H9 (cell line): ENCODE data around the gene IMMP2L. TPM values are rescaled to one million over a fixed set of nuclear protein-coding genes. Genes with fewer than 3 reads are reported as not detected.

Source experiments
- DNase-seq: peaks from one replicate; pipeline ENCODE4 v3.0.0-alpha.2; 2017
- H2AFZ ChIP-seq: one replicate; pipeline ENCODE4 v1.6.1; 2013; ENCODE audit warnings: mild to moderate bottlenecking, low read length, control low read depth, moderate library complexity
- H2AK5ac ChIP-seq: 2 replicates; pipeline ENCODE4 v1.6.1; 2013; ENCODE audit warnings: low read length, control low read depth, mixed read lengths; ENCODE audit not compliant: insufficient read length
- H2BK120ac ChIP-seq: one replicate; pipeline ENCODE4 v1.6.1; 2013; ENCODE audit warnings: low read depth, mild to moderate bottlenecking, low read length, control low read depth, inconsistent platforms; ENCODE audit not compliant: poor library complexity, severe bottlenecking
- H2BK12ac ChIP-seq: 2 replicates; pipeline ENCODE4 v1.6.1; 2013; ENCODE audit warnings: low read length, control low read depth, mixed read lengths, low read depth; ENCODE audit not compliant: insufficient read length
- H2BK15ac ChIP-seq: 2 replicates; pipeline ENCODE4 v1.6.1; 2013; ENCODE audit warnings: low read depth, low read length, control low read depth
- H2BK20ac ChIP-seq: one replicate; pipeline ENCODE4 v1.6.1; 2013; ENCODE audit warnings: low read depth, mild to moderate bottlenecking, low read length, control low read depth, inconsistent platforms; ENCODE audit not compliant: poor library complexity, severe bottlenecking
- H2BK5ac ChIP-seq: 2 replicates; pipeline ENCODE4 v1.6.1; 2013; ENCODE audit warnings: low read length, control low read depth, mixed read lengths; ENCODE audit not compliant: insufficient read length
- H3K14ac ChIP-seq: 2 replicates; pipeline ENCODE4 v1.6.1; 2013; ENCODE audit warnings: low read length, control low read depth; ENCODE audit not compliant: insufficient read depth
- H3K18ac ChIP-seq: 2 replicates; pipeline ENCODE4 v1.6.1; 2013; ENCODE audit warnings: low read depth, mild to moderate bottlenecking, mixed read lengths, low read length, control low read depth; ENCODE audit not compliant: insufficient read length
- H3K23ac ChIP-seq: 2 replicates; pipeline ENCODE4 v1.6.1; 2013; ENCODE audit warnings: low read length, control low read depth, mixed read lengths, low read depth; ENCODE audit not compliant: insufficient read length
- H3K23me2 ChIP-seq: 2 replicates; pipeline ENCODE4 v1.6.1; 2013; ENCODE audit warnings: low read depth, mild to moderate bottlenecking, mixed read lengths, low read length, control low read depth; ENCODE audit not compliant: insufficient read length, poor library complexity, severe bottlenecking
- H3K27ac ChIP-seq: 2 replicates; pipeline ENCODE4 v1.5.1; 2013; ENCODE audit warnings: low read length, control low read depth, mixed read lengths, low read depth; ENCODE audit not compliant: insufficient read length
- H3K27me3 ChIP-seq: 2 replicates; pipeline ENCODE4 v1.6.1; 2013; ENCODE audit warnings: low read length, control low read depth, inconsistent platforms; ENCODE audit not compliant: insufficient read depth
- H3K4ac ChIP-seq: 2 replicates; pipeline ENCODE4 v1.6.1; 2013; ENCODE audit warnings: low read depth, mild to moderate bottlenecking, control low read depth, inconsistent platforms, low read length, moderate library complexity
- H3K4me1 ChIP-seq: 2 replicates; pipeline ENCODE4 v1.6.1; 2013; ENCODE audit warnings: low read length, control low read depth, inconsistent platforms; ENCODE audit not compliant: insufficient read depth
- H3K4me2 ChIP-seq: 2 replicates; pipeline ENCODE4 v1.6.1; 2013; ENCODE audit warnings: low read length, control low read depth, mixed read lengths; ENCODE audit not compliant: insufficient read length, insufficient read depth
- H3K56ac ChIP-seq: 2 replicates; pipeline ENCODE4 v1.6.1; 2013; ENCODE audit warnings: low read depth, mild to moderate bottlenecking, mixed read lengths, low read length, control low read depth; ENCODE audit not compliant: insufficient read length
- H3K79me1 ChIP-seq: 2 replicates; pipeline ENCODE4 v1.6.1; 2013; ENCODE audit warnings: low read depth, mild to moderate bottlenecking, moderate library complexity, low read length, control low read depth, inconsistent platforms; ENCODE audit not compliant: insufficient read depth, poor library complexity, severe bottlenecking
- H3K79me2 ChIP-seq: 2 replicates; pipeline ENCODE4 v1.6.1; 2013; ENCODE audit warnings: low read length, control low read depth, inconsistent platforms; ENCODE audit not compliant: insufficient read depth
- H3K9ac ChIP-seq: 2 replicates; pipeline ENCODE4 v1.6.1; 2013; ENCODE audit warnings: low read length, control low read depth, mixed read lengths; ENCODE audit not compliant: insufficient read length; ENCODE audit errors: extremely low read depth
- H3K9me3 ChIP-seq: one replicate; pipeline ENCODE4 v1.6.1; 2013; ENCODE audit warnings: low read depth, low read length, inconsistent platforms; ENCODE audit not compliant: control insufficient read depth
- H3T11ph ChIP-seq: one replicate; pipeline ENCODE4 v1.6.1; 2013; ENCODE audit warnings: mild to moderate bottlenecking, low read length, control low read depth, inconsistent platforms
- H4K20me1 ChIP-seq: one replicate; pipeline ENCODE4 v1.6.1; 2013; ENCODE audit not compliant: control insufficient read depth, insufficient read length, insufficient read depth
- H4K5ac ChIP-seq: 2 replicates; pipeline ENCODE4 v1.6.1; 2013; ENCODE audit warnings: low read depth, mild to moderate bottlenecking, mixed read lengths, low read length, control low read depth; ENCODE audit not compliant: insufficient read length
- H4K8ac ChIP-seq: replicated peaks from 2 replicates; pipeline ENCODE4 v1.6.1; 2013; ENCODE audit warnings: low read length, control low read depth, mixed read lengths, low read depth; ENCODE audit not compliant: insufficient read length
- H4K91ac ChIP-seq: 2 replicates; pipeline ENCODE4 v1.6.1; 2013; ENCODE audit warnings: low read depth, mild to moderate bottlenecking, moderate library complexity, mixed read lengths, low read length, control low read depth; ENCODE audit not compliant: insufficient read length
- H3K27ac Mint-ChIP-seq, 3 experiments: 2 replicates in 2 of 3; 3 replicates in 1 of 3; pipeline ENCODE4 v1.8.0; 2020 to 2021; ENCODE audit warnings: mixed read lengths in 3 of 3, mild to moderate bottlenecking in 1 of 3, moderate library complexity in 1 of 3
- H3K27me3 Mint-ChIP-seq: 2 replicates; pipeline ENCODE4 v1.8.0; 2021; ENCODE audit warnings: low read depth, mild to moderate bottlenecking, moderate library complexity, mixed read lengths
- H3K36me3 Mint-ChIP-seq, 3 experiments: 2 replicates in 2 of 3; 3 replicates in 1 of 3; pipeline ENCODE4 v1.8.0; 2020 to 2021; ENCODE audit warnings: low read depth in 3 of 3, mixed read lengths in 3 of 3; ENCODE audit not compliant: insufficient read depth in 1 of 3
- H3K4me1 Mint-ChIP-seq, 2 experiments: 2 replicates each; pipeline ENCODE4 v1.8.0; 2020; ENCODE audit warnings: mixed read lengths in 2 of 2
- H3K4me3 Mint-ChIP-seq, 2 experiments: 2 replicates in 1 of 2; 3 replicates in 1 of 2; pipeline ENCODE4 v1.8.0; 2020 to 2021; ENCODE audit warnings: mild to moderate bottlenecking in 2 of 2, mixed read lengths in 2 of 2, moderate library complexity in 1 of 2
- H3K9me3 Mint-ChIP-seq, 2 experiments: 2 replicates in 1 of 2; 3 replicates in 1 of 2; pipeline ENCODE4 v1.8.0; 2020; ENCODE audit warnings: mild to moderate bottlenecking in 2 of 2, mixed read lengths in 2 of 2, moderate library complexity in 1 of 2
- WGBS: extraction: QIAGEN DNeasy Blood & Tissue Kit; methylation state at CpG from one replicate; pipeline ENCODE4 v1.1.7; 2013; ENCODE audit warnings: missing lambda C conversion rate, low lambda C conversion rate, mixed read lengths; ENCODE audit not compliant: insufficient read length; ENCODE audit errors: extremely low coverage; 5-methylcytosine and 5-hydroxymethylcytosine counted together
- total RNA-seq: library from RNA; stranded (reverse); gene quantifications from 2 replicates; pipeline ENCODE4 v1.2.1, GENCODE V29; 2021
- TF ChIP-seq, protein P1 (sequence below): fragments of 200-600 bp; sonication (generic); conservative IDR thresholded peaks from 3 replicates; pipeline ENCODE4 v1.8.0; 2021; ENCODE audit warnings: antibody characterized with exemption, mild to moderate bottlenecking

IMMP2L gene
- total RNA-seq, 1 experiment from 2014 or later, result 14.7 TPM

DNA sequence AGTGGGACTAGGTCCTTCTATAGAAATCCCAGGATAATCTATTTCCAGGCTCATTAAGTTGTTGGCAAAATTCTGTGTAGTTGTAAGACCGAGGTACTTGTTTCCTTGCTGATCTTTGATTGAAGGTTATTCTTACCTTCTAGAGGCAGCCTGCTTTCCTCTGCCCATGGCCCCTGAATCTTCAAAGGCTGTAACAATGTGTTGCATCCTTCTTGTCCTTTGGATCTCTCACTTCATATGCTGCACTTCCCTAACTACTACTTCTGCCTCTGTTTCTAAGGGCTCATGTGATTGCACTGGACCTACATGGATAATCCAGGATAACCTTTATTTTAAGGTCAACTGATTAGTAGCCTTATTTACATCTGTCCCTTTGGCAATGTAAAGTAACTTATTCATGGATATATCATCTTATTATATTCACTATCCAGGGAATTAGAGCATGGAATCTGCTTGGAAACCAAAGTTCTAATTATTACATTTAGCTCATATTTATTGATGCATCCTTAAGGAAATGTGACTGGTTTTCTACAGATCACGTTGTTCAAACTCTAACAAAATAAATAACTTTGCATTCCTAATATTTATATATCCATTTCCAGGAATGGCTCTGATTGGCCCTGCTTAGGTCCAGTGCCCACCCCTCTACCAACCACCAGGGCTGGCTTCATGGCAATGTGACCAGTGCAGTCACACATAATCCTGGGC, 85.6 kb downstream of the IMMP2L start:
- H4K20me1 ChIP-seq, result no peaks in the 10 kb centered on the region
- WGBS, result no CpG with 5 or more reads among the region's 2 CpGs

More for the DNA sequence above, 85.6 kb downstream of the IMMP2L start:
- H3K4me1 Mint-ChIP-seq, result no peaks in the 10 kb centered on the region
- H2BK15ac ChIP-seq, result no peak overlapping the region
- H4K91ac ChIP-seq, result no peak overlapping the region
- no peak overlapping the region for H2BK120ac ChIP-seq
- H3K4ac ChIP-seq, result no peak overlapping the region
- H3K79me1 ChIP-seq, result no peaks in the 10 kb centered on the region
- no peak overlapping the region for H3K56ac ChIP-seq
- no peak overlapping the region for H3K4me2 ChIP-seq
- no peaks in the 10 kb centered on the region for H3K4me1 ChIP-seq
- no peak overlapping the region for H3K27ac ChIP-seq
- peaks cover 0 to 9% (median 0%) of the 10 kb centered on the region in 3 experiments; a peak in 2 of 7 replicates for H3K36me3 Mint-ChIP-seq
- no peaks in the 10 kb centered on the region for H3K9me3 ChIP-seq
- H3K4me3 Mint-ChIP-seq, result no peak overlapping the region
- no peaks in the 10 kb centered on the region for H3K27me3 ChIP-seq
- no peak overlapping the region for H2AFZ ChIP-seq
- no peaks in the 10 kb centered on the region for H3K27me3 Mint-ChIP-seq
- H3K27ac Mint-ChIP-seq, result no peak overlapping the region
- H3K23me2 ChIP-seq, result no peaks in the 10 kb centered on the region
- H4K8ac ChIP-seq, result no peak overlapping the region
- no peak overlapping the region for H3K23ac ChIP-seq
- TF ChIP-seq, protein P1, sequence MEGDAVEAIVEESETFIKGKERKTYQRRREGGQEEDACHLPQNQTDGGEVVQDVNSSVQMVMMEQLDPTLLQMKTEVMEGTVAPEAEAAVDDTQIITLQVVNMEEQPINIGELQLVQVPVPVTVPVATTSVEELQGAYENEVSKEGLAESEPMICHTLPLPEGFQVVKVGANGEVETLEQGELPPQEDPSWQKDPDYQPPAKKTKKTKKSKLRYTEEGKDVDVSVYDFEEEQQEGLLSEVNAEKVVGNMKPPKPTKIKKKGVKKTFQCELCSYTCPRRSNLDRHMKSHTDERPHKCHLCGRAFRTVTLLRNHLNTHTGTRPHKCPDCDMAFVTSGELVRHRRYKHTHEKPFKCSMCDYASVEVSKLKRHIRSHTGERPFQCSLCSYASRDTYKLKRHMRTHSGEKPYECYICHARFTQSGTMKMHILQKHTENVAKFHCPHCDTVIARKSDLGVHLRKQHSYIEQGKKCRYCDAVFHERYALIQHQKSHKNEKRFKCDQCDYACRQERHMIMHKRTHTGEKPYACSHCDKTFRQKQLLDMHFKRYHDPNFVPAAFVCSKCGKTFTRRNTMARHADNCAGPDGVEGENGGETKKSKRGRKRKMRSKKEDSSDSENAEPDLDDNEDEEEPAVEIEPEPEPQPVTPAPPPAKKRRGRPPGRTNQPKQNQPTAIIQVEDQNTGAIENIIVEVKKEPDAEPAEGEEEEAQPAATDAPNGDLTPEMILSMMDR, result no peak
- H3K9me3 Mint-ChIP-seq, result peaks cover 4 to 6% of the 10 kb centered on the region in 2 experiments; a peak in 3 of 5 replicates
- no peak overlapping the region for H2BK12ac ChIP-seq
- H2BK5ac ChIP-seq, result no peak overlapping the region
- H4K5ac ChIP-seq, result no peak overlapping the region
- no peak overlapping the region for H3K18ac ChIP-seq
- no peak overlapping the region for H2BK20ac ChIP-seq
- no peak overlapping the region for H3T11ph ChIP-seq
- no peaks in the 10 kb centered on the region for H3K79me2 ChIP-seq
- DNase-seq, result no peak
- H3K9ac ChIP-seq, result no peak overlapping the region
- no peak overlapping the region for H2AK5ac ChIP-seq
- H3K14ac ChIP-seq, result no peak overlapping the region
